OCI-LY1 (cell line): ENCODE data around the gene BTLA.

Source experiments
- EZH2 ChIP-seq: fragments of 200-600 bp; sonication (generic), shearing (Covaris generic); IDR thresholded peaks from 2 replicates; pipeline ENCODE4 v1.8.0; 2017; ENCODE audit warnings: borderline replicate concordance, mixed run types, mild to moderate bottlenecking, antibody characterized with exemption, low read length, moderate library complexity, mixed read lengths
- TF ChIP-seq, protein P1 (sequence below): fragments of 200-600 bp; sonication (generic), shearing (Covaris generic); IDR thresholded peaks from 2 replicates; pipeline ENCODE4 v1.5.1; 2017; ENCODE audit warnings: mild to moderate bottlenecking, antibody characterized with exemption, low read length, moderate library complexity, mixed read lengths

DNA sequence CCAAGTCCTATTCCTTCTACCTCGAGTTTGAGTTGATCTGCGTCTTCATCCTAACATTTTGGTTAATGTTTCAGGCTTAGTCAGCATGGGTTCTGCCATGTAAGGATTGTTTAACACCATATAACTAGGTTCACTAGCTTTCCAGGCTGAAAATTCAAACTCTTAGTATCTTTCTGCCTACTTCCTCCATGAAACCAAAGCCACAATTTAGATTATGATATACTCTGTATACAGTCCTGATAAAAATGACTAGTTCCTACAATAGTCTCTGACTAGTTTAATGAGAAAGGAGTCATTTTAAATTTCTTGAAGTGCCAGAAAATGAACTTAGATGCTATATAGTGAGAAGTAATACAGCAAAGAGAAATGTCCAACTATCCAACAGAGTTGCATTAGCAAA, 6.6 kb upstream of the BTLA start:
- TF ChIP-seq EZH2 = no peak
- TF ChIP-seq, protein P1, sequence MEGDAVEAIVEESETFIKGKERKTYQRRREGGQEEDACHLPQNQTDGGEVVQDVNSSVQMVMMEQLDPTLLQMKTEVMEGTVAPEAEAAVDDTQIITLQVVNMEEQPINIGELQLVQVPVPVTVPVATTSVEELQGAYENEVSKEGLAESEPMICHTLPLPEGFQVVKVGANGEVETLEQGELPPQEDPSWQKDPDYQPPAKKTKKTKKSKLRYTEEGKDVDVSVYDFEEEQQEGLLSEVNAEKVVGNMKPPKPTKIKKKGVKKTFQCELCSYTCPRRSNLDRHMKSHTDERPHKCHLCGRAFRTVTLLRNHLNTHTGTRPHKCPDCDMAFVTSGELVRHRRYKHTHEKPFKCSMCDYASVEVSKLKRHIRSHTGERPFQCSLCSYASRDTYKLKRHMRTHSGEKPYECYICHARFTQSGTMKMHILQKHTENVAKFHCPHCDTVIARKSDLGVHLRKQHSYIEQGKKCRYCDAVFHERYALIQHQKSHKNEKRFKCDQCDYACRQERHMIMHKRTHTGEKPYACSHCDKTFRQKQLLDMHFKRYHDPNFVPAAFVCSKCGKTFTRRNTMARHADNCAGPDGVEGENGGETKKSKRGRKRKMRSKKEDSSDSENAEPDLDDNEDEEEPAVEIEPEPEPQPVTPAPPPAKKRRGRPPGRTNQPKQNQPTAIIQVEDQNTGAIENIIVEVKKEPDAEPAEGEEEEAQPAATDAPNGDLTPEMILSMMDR = no peak
